HG02938 (cell line): ENCODE data around the gene GBGT1.

ENCODE experiments used
- ATAC-seq: cut with Tn5 transposase; IDR thresholded peaks from one replicate; pipeline ENCODE4 v1.9.1; 2021; ENCODE audit warnings: mild to moderate bottlenecking, moderate library complexity; ENCODE audit not compliant: unreplicated experiment

GBGT1 gene

DNA sequence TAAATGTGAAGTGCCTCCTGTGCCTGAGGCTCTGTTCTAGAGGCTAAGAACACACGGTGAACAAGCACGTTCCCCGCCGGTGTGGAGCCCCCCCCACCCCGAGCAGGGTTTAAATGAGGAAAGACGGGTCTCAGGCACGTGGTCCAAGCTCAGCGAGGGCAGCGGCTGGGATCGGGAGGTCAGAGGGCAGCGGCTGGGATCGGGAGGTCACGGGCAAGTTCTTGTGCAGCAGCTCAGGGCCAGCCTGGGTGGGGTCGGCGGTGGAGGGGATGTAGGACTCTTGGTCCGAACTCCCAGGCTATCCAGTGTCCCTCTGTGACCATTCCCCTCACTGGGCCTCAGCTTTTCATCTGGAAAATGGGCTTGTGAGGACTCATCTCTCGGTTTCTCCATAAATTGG is 2.7 kb upstream of the GBGT1 start:
- ATAC-seq, result no peak

DNA sequence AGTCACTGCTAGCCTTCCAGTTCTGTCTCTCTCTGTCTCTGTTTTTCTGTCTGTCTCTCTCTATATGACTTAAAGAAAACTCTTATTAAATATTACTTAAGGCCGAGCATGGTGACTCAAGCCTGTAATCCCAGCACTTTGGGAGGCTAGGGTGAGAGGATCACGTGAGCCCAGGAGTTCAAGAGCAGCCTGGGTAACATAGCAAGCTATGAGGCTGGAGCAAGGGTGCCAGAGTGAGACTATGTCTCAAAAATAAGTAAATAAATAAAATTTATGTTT is 1.7 kb upstream of the GBGT1 start:
- no peak for ATAC-seq

DNA sequence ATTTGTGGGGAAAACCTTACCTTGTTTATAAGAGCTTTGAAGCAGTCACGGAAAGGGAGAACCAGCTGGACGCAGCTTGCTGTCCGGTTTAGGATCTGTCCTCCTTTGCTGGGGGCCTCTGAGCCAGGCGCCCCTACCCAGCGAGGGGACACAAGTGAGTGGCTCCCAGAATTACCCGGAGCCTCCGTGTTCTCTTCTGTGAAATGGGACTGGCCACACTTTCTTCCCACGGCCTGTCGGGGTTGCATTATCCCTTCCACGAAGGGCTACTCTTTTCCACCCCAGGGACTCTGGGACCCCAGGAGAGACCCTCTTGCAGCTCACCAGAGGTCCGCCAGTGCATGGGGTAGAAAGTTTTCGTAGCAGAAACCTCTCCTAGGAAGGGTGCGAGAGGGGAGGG is 477 bp upstream of the GBGT1 start:
- ATAC-seq, result no peak

DNA sequence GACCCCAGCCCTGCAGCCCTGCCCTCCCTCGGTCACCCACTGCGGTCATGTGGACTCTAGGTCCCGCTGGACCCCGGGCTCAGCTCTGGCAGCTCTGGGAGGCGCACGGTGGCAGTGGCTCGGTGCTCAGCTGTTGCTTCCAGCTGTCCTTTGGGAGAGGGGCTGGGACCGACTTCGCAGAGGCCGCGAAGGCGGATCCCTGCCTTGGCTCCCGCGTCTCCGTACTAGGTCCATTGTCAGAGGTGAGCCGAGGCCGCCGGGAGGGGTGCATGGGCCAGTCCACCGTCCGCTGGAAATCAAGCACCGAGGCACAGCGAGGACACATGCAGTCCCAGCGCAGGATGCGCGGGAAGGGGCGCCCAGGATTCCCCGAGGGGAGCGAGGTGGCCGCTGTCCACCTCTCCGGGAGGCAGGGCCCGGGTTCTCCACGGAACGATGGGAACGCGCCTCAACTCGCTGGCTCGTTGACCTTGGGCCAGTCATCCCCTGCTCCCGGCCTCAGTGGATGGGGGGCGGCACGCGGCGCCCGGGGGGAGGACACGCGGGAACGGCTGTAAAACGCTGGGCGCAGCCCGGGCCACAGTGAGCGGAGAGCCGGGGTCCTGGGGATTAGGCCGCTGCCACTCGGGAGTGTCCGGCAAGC is 732 bp downstream of the GBGT1 start:
- no peak for ATAC-seq

GRCh38 chr9:133161547-133161950 is 2.2 kb downstream of the GBGT1 start:
- ATAC-seq, result no peak

DNA sequence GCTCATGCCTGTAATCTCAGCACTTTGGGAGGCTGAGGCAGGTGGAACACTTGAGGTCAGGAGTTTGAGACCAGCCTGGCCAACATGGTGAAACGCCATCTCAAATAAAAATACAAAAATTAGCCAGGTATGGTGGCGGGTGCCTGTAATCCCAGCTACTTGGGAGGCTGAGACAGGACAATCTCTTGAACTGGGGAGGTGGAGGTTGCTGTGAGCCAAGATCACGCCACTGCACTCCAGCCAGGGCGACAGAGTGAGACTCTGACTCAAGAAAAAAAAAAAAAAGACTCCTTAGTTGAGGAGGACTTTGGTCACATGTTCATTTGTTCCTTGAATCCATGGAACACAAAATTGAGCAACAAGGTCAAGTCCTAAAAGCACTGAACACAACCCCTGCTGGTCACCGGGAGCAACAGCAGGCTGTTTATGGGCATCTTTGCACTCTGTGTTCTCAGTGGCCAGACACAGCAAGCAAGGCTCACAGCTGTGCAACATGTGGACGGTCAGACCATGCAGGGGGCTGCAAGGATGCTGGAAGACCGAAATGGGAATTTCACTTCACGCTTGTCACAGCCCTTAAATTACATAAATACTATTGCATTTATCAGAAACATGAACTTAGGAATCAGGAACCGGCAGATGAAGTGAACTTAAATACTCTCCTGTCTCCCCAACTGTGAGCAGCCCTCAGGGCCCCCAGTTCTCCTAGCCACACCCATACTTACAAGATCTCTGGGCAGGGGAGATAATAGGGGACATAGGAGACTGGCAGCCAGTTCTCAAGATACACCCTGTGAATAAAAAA is 2.8 kb downstream of the GBGT1 start:
- no peak for ATAC-seq

- no peak for ATAC-seq
These were observed 5.0 kb downstream of the GBGT1 start for GRCh38 chr9:133158695-133159094.

DNA sequence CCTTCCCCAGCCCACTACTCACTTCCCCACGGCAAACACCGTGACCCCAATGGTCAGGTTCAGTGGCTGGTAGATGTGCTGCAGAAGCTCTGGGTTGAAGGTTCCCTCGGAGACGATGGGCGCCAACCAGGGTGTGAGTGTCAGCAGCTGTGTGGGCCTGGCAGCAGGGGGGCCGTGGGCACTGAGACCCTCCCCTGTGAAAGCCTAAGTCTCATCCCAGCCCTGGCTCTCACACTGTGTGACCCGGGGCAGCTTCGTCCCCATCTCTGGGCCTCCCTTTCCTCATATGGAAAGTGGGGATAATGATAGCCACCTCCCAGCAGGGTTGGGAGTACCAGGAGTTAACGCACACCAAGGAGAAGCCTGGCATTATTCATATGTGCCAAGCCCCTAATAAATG is 8.6 kb downstream of the GBGT1 start:
- no peak for ATAC-seq

DNA sequence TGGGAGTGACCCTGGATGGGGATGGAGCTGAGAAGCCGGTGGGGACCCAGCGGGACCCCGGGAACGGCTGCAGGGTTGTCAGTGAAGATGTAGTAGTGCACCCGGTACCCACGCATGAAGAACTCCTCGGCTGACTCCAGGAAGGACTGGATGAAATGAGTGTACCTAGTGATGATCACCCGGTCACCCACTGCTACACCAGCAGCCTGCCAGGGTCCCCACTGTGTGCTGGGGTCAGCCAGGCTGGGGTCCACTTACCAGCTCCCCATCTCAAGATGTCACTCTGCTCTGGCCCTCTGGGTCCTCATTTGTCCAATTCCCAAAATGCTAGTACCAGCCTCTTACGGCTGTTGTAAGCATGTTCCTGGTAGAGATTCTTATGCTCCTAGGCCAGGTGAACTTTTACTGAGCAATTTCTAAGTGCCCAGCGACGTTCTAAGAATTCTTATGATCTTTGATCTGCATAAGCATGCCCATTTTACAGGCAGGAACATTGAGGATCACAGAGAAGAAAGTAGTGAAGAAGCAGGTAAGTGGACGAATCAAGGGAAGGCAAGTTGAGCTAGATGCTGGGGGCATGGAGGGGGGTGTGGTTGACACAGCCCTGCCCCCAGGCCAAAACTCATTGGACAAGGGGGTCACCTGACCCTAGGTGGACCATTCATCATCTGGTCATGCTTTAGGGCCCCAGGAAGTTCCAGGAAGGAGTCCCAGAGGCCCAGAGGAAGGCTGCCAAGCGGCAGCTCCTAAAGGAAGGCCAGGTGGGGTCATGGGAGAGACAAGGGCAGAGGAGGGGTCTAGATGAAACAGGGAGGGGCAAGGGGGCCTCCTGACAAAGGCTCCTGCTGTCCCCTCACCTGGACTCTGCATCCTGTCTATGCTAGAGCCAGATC is 9.4 kb downstream of the GBGT1 start:
- no peak for ATAC-seq

DNA sequence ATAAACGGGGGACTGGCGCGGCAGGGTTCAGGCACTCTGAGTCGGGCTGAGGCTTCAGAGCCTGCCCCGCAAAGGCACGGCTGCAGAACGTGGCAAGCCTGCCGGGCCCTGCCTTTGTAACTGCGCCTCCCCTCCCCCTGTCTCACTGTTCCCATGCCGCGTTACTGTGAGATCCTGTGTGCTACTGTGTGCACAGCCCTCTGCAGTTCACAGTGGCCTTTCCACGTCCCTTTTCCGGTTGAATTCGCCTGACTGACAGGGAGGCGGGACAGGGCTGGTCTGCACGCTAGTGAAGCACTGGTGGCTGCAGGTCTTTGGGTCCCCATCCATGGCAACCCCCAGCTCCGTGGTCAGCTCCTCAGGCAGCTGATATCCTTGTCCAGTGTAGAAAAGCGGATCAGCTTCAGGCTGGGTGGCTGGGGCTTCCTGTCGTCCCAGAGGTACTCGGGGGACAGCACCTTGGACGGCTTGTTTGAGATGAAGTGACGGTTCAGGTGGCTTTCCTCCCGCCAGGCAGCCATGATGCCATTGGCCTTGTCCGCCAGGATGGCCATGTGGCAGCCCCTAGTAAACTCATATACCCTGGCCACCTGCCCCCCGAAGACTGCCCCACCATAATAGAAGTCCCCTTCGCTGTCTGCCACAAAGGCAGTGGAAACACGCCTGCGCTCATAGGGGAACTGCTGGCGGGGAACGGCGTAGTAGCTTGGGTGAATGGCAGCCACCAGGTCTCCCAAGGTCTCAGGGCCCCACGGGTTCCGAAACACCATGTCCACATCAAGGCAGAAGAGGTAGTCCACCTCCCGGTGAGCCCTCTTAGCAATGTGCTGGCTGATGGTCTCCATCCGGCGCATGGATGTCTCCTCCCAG is 10.3 kb downstream of the GBGT1 start:
- no peak for ATAC-seq

GRCh38 chr9:133151601-133152525 is 11.9 kb downstream of the GBGT1 start:
- no peak for ATAC-seq

DNA sequence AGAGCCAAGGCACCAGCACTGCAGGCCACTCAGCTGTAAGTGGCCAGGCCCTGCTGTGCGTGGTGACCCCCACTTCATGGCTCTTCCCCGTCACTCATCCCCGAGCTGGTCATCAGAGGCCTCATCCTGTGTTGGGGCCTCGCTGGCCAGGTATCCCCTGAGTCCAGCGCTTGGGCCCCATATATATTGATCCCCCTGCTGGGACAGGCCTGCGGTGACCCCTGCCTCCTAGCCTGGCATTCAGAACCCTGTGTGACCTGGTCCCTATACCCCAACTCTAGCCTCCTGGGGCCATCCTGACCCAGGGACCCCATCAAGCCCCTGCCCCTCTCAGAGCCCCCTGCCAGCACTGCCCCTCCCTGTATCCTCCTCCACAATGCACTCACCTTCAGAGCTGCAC is 12.7 kb downstream of the GBGT1 start:
- no peak for ATAC-seq

- ATAC-seq, result peak; percentile 55
These were observed 14.3 kb downstream of the GBGT1 start for GRCh38 chr9:133149130-133150015.

DNA sequence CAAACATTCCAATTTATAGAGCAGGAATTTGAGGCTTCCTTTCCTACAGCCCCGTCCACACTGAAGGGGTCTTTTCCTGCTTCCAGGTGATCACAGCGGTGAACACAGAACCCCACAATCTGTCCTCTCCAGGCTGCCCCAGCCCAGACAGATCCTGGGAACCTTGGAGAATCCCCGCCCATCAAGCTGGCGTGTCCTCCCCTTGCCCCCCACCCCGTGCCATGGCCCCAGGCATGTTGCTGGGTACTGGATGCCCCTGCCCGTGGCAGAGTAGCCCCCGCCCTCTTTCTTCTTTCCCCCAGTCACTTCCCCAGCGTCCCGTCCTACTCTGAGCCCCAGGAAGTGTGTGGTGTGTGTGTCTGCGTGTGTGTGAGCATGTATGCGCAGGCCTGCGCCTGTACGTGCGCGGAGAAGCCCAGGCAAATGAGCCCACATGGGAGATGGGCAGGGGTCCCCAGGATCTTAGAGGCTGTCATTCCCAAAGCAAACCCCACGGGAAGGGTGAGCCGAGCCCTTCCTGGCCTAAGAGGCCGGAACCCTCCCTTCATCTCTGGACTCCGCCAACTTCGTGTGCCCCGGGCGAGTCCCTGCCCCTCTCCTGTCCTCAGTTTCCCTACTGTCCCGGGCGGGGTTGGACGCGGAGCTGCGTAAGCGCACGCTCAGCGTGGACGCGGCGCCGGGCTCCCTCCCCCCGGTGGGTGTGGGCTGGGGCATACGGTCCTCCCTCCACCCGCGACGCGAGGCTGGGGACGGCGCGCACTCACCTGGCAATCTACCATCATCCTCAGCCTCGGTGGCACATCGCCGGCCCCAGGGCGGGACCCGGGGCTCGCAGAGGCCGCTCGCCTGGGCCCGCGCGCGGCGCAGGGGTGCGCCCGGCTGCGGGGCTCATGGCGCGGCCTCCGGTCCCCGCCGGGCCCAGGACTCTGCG is 15.2 kb downstream of the GBGT1 start:
- ATAC-seq, result peak; percentile 14

DNA sequence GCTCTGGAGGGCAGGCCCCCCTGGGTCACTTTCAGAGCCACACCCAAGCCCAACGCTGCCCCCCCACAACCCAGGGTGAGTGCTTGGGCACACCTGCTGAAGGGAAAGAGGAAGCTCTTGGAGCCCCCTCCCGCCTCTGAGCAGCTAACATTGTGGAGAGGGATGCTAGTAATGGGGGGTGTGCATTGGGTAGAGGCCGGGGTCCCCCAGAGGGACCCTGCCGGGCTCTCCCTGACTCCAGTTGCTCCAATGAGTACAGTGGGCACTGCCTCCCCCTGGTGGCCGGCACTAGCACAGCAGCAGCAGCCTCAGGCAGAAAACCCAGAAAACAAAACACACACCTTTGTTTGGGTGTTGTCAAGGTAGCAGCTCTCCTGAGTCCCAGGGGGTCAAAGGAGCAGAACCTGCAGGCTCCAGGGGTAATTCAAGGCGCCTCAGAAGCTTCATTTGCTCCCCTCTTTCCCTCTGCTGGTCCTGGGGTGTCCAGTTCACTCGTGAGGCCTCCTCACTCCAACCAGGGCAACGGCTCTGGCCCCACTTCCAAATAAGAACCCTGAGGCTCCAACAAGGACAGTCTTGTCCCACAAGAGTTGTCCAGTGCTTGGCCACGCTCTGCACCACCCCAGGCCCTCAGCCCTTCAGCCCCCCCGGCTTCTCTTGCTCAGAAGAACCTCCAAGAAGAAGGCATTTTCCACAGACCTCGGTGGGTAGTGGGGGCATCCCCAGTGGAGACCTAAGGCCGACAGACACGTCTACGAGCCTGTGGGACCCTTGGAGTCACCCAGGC is 16.1 kb downstream of the GBGT1 start:
- ATAC-seq, result no peak

DNA sequence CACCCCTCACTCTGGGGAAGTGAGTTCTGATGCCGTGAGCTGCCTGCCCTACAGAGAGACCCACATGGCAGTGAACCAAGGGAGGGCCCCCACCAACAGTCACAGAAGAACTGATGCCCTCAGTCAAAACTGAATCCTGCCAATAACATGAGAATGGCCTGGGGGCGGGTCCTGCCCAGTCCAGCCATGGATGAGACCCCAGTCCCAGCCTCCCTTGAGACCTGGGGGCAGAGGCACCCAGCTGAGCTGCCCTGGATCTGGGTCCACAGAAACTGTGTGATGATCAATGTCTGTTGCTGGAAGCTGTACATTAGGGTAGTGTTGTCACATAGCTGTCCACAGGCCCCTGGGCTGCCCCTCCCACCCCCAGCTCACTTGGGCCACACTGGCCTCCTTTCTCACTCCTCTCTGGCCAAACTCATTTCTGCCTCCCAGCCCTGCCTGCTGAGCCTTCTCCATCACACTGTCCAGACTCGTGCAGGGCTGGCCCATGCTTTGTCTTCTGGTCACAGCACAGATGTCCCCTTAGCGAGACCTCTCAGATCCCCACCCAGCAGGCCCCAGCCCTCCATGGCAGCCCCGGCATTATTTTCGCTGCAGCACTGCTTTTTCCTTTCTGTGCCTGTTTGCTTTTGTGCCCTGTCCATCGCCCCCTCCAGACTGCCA is 16.8 kb downstream of the GBGT1 start:
- ATAC-seq, result no peak
